HG03066 (cell line): ENCODE results near the gene PIK3C2G.

Experiments
- ATAC-seq: cut with Tn5 transposase; IDR thresholded peaks from one replicate; pipeline ENCODE4 v1.9.1; 2021; ENCODE audit warnings: low read depth; ENCODE audit not compliant: unreplicated experiment

The PIK3C2G gene

GRCh38 chr12:18629445-18629844 lies 368.1 kb downstream of the PIK3C2G start:
- ATAC-seq = no peak

- ATAC-seq = no peak
Observed at GRCh38 chr12:18629916-18630315, 368.6 kb downstream of the PIK3C2G start.

- no peak for ATAC-seq
Observed at GRCh38 chr12:18631339-18631738, 370.0 kb downstream of the PIK3C2G start.

- ATAC-seq = no peak
Observed at GRCh38 chr12:18632848-18633247, 371.5 kb downstream of the PIK3C2G start.

GRCh38 chr12:18634382-18634781 lies 373.1 kb downstream of the PIK3C2G start:
- ATAC-seq = no peak

GRCh38 chr12:18640321-18640955 lies 379.1 kb downstream of the PIK3C2G start:
- ATAC-seq = no peak

GRCh38 chr12:18643681-18644080 lies 382.4 kb downstream of the PIK3C2G start:
- no peak for ATAC-seq

- no peak for ATAC-seq
Observed at GRCh38 chr12:18644564-18644963, 383.2 kb downstream of the PIK3C2G start.

- ATAC-seq = no peak
Observed at GRCh38 chr12:18646286-18646890, 385.1 kb downstream of the PIK3C2G start.

GRCh38 chr12:18651525-18651924 lies 390.2 kb downstream of the PIK3C2G start:
- ATAC-seq = no peak

- no peak for ATAC-seq
Observed at GRCh38 chr12:18652596-18652995, 391.3 kb downstream of the PIK3C2G start.

GRCh38 chr12:18653465-18653864 lies 392.1 kb downstream of the PIK3C2G start:
- ATAC-seq = no peak

- no peak for ATAC-seq
Observed at GRCh38 chr12:18655351-18655750, 394.0 kb downstream of the PIK3C2G start.

- no peak for ATAC-seq
Observed at GRCh38 chr12:18658179-18658578, 396.9 kb downstream of the PIK3C2G start.

GRCh38 chr12:18658829-18659228 lies 397.5 kb downstream of the PIK3C2G start:
- ATAC-seq = no peak

GRCh38 chr12:18676141-18676540 lies 414.8 kb downstream of the PIK3C2G start:
- no peak for ATAC-seq

GRCh38 chr12:18676996-18677588 lies 415.8 kb downstream of the PIK3C2G start:
- no peak for ATAC-seq

- ATAC-seq = no peak
Observed at GRCh38 chr12:18681818-18682217, 420.5 kb downstream of the PIK3C2G start.

GRCh38 chr12:18683327-18684013 lies 422.2 kb downstream of the PIK3C2G start:
- no peak for ATAC-seq

GRCh38 chr12:18684430-18684829 lies 423.1 kb downstream of the PIK3C2G start:
- no peak for ATAC-seq

- no peak for ATAC-seq
Observed at GRCh38 chr12:18689771-18690170, 428.5 kb downstream of the PIK3C2G start.

GRCh38 chr12:18690653-18691052 lies 429.3 kb downstream of the PIK3C2G start:
- ATAC-seq = no peak
